BE2C (cell line): ENCODE results near the gene PRR18. TPM values are rescaled to one million over a fixed set of nuclear protein-coding genes. Genes with fewer than 3 reads are reported as not detected.

Experiments used
- DNase-seq: peaks from one replicate; pipeline ENCODE4 v3.0.0-alpha.2; 2020
- H3K27me3 ChIP-seq: fragments of 250-450 bp; sonication (Bioruptor Pico); 2 replicates; pipeline ENCODE4 v1.5.1; 2020; ENCODE audit warnings: mild to moderate bottlenecking
- H3K36me3 ChIP-seq: fragments of 250-450 bp; sonication (Bioruptor Pico); 2 replicates; pipeline ENCODE4 v1.5.1; 2020; ENCODE audit warnings: mild to moderate bottlenecking
- H3K4me1 ChIP-seq: fragments of 250-450 bp; sonication (Bioruptor Pico); 2 replicates; pipeline ENCODE4 v1.5.1; 2020
- H3K4me3 ChIP-seq: 2 replicates; pipeline ENCODE4 v1.5.1; 2011; ENCODE audit warnings: low read depth, low read length
- H3K9me3 ChIP-seq: fragments of 250-450 bp; sonication (Bioruptor Pico); 2 replicates; pipeline ENCODE4 v1.5.1; 2020
- CTCF ChIP-seq: IDR thresholded peaks from 2 replicates; pipeline ENCODE4 v1.5.1; 2012; ENCODE audit warnings: mild to moderate bottlenecking, low read depth, low read length
- polyA plus RNA-seq: library from polyadenylated mRNA; unstranded; fragments of >200 nt; gene quantifications from one replicate; pipeline ENCODE4 v1.2.1, GENCODE V29; 2012; ENCODE audit warnings: low read depth, missing spikeins; ENCODE audit not compliant: insufficient read length, insufficient read depth

PRR18 gene
- 0.65 TPM for polyA plus RNA-seq

- no peaks in the 10 kb centered on the region for H3K4me1 ChIP-seq
- TF ChIP-seq CTCF = no peak
- DNase-seq = peak; percentile 44
- peaks cover 10% of the 10 kb centered on the region; the same call in 1 of the 2 replicates for H3K27me3 ChIP-seq
- H3K36me3 ChIP-seq = no peaks in the 10 kb centered on the region
- no peaks in the 10 kb centered on the region for H3K9me3 ChIP-seq
- H3K4me3 ChIP-seq = peak within 1 kb of the TSS; percentile 62
Measured at GRCh38 chr6:166308033-166308768, at the start of gene PRR18. Gene PRR18, minus strand, starts transcription at chr6:166308392. Its CDS starts 250 bp downstream, at chr6:166308142.

GRCh38 chr6:166355552-166355951 lies 47.4 kb upstream of the PRR18 start:
- Histone ChIP-seq H3K4me3 (no peak overlapping the region), H3K27me3 (no peaks in the 10 kb centered on the region), H3K36me3 (no peaks in the 10 kb centered on the region), H3K9me3 (no peaks in the 10 kb centered on the region), H3K4me1 (no peaks in the 10 kb centered on the region)
- no peak for TF ChIP-seq CTCF
- no peak for DNase-seq

GRCh38 chr6:166354965-166355364 lies 46.8 kb upstream of the PRR18 start:
- Histone ChIP-seq H3K4me1 (no peaks in the 10 kb centered on the region), H3K27me3 (no peaks in the 10 kb centered on the region), H3K4me3 (no peak overlapping the region), H3K36me3 (no peaks in the 10 kb centered on the region), H3K9me3 (no peaks in the 10 kb centered on the region)
- TF ChIP-seq CTCF = no peak
- no peak for DNase-seq

- TF ChIP-seq CTCF = no peak
- Histone ChIP-seq H3K4me3 (no peak overlapping the region), H3K27me3 (no peaks in the 10 kb centered on the region), H3K36me3 (no peaks in the 10 kb centered on the region), H3K4me1 (no peaks in the 10 kb centered on the region), H3K9me3 (no peaks in the 10 kb centered on the region)
- no peak for DNase-seq
Measured at GRCh38 chr6:166354143-166354542, 46.0 kb upstream of the PRR18 start.

- DNase-seq = no peak
- Histone ChIP-seq H3K27me3 (no peaks in the 10 kb centered on the region), H3K4me1 (no peaks in the 10 kb centered on the region), H3K36me3 (no peaks in the 10 kb centered on the region), H3K9me3 (no peaks in the 10 kb centered on the region), H3K4me3 (no peak overlapping the region)
- no peak for TF ChIP-seq CTCF
Measured at GRCh38 chr6:166353507-166353906, 45.3 kb upstream of the PRR18 start.

- Histone ChIP-seq H3K36me3 (no peaks in the 10 kb centered on the region), H3K27me3 (no peaks in the 10 kb centered on the region), H3K4me3 (no peak overlapping the region), H3K9me3 (no peaks in the 10 kb centered on the region), H3K4me1 (no peaks in the 10 kb centered on the region)
- no peak for TF ChIP-seq CTCF
- DNase-seq = no peak
Measured at GRCh38 chr6:166352923-166353322, 44.7 kb upstream of the PRR18 start.
